HG03469 (cell line): Measurements from ENCODE around the gene CASP2.
"Not testable (repeated sequence)": the region's sequence is repeated elsewhere in the genome, so short reads cannot be mapped to it uniquely, and the experiment has no call there.

Source experiments
- ATAC-seq: cut with Tn5 transposase; IDR thresholded peaks from one replicate; pipeline ENCODE4 v1.9.1; 2021; ENCODE audit warnings: mild to moderate bottlenecking, moderate library complexity, moderate number of reproducible peaks; ENCODE audit not compliant: unreplicated experiment

CASP2 gene

GRCh38 chr7:143289888-143290287 is 1.7 kb downstream of the CASP2 start:
- ATAC-seq, result not testable (repeated sequence)

- no peak for ATAC-seq
Observed at GRCh38 chr7:143290293-143290692, 2.1 kb downstream of the CASP2 start.

- no peak for ATAC-seq
Observed at GRCh38 chr7:143292876-143293275, 4.7 kb downstream of the CASP2 start.

DNA sequence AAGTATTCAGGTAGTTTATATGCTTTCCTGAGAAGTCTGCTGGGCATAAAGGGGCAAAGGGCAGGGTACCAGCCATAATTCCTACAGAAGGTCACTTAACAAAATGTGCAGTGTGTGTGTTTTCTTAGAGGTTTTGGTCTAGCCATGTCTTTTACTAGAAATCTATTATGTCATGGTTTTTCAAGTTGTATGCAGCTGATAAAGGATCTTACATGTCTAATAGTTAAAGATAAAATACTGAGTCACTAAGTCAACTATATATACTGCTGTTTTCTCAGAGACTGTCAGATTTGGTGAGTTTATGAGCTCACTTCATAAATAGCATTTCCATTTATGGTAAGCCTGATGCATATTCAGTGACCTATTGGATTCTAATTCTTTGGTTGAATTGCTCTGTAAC is 7.7 kb downstream of the CASP2 start:
- ATAC-seq, result no peak

DNA sequence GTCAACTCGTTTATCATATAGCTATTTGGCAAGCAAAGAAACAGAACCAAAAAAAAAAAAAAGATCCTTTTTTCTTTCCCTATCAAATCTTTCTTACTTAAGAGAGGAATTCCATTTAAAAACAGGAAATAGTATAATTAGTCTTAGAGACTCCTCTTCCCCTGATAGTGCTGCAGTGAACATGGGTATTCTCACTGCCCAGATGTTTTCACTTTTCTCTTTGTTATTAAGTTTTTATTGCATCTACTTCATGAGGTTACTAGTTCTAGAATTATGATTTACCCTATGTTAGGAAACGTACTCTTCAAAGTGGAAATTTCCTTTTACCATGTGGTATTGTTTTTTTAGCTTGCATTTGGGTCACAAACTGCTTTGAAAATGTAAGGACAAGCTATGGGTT is 8.5 kb downstream of the CASP2 start:
- no peak for ATAC-seq

DNA sequence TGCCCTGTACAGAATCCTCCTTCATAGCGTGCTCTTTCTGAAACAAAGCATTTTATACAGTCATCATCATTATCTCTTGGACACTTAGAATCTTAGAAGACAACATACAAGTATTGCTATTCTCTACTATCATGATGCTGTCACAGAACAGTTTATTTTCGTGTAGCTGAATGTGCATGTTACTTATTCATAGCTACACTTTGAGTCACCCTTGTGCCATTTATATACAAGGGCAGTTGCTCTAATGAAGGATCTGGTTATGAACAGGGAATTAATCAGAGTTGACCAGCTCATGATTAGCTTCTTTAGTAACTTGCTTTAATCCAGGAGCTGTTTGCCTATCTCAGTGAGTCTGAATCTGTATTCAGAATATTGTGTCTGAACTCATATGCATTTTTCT is 11.2 kb downstream of the CASP2 start:
- no peak for ATAC-seq

GRCh38 chr7:143299840-143300239 is 11.7 kb downstream of the CASP2 start:
- no peak for ATAC-seq

DNA sequence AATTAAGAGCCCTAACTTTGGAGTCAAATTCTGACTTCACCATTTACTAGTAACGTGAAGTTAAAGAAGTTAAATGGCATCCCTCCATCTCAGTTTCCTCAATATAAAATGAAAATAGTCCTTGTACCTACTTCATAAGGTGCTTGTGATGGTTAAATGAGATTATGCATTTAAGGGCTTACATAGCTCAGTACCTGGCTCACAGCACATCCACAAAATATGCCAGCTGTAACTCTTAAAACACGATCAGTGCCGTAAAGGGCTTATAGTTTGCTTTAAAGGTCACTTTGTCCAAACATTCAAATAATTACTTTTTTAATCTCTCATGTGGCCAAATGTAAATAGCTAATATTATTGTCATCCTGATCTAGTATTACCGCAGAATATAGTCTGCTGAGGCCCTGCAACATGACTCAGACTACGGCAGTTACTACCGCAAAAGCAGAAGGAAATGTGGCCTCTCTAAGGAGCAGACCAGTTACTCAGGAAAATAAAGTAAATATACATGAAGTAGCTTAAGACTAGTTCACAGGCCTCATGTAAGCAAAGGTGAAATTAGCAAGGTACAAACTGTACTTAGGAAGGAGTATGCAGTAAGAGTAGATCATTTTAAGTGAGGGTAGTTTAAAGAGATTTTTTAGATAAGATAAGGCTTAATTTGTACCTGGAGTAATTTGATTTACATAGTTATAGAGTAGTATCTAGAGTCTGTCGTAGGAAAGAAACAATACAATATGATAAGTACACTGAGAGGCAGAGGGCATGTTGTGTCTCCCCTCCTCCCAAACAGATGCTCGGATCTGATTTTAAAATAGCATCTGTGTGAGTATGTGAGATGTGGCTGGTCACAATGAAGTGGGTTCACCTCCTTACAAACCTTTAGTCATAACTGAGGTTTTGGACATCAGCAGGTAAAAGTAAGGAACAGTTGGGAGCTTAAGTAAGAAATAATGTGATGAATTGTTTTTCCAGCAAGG is 13.1 kb downstream of the CASP2 start:
- no peak for ATAC-seq

DNA sequence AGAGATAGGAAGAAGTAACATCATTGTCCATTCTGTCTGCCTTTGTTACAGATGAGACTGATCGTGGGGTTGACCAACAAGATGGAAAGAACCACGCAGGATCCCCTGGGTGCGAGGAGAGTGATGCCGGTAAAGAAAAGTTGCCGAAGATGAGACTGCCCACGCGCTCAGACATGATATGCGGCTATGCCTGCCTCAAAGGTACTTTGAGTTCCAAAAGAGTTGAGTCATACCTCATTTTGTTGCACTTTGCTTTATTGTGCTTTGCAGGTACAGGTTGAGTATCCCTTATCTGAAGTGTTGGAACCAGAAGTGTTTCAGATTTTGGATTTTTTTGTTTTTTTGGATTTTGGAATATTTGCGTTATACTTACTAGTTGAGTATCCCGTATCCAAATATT is 15.6 kb downstream of the CASP2 start:
- ATAC-seq, result no peak

GRCh38 chr7:143304938-143305337 is 16.8 kb downstream of the CASP2 start:
- ATAC-seq, result no peak

GRCh38 chr7:143305423-143306070 is 17.4 kb downstream of the CASP2 start:
- no peak for ATAC-seq

DNA sequence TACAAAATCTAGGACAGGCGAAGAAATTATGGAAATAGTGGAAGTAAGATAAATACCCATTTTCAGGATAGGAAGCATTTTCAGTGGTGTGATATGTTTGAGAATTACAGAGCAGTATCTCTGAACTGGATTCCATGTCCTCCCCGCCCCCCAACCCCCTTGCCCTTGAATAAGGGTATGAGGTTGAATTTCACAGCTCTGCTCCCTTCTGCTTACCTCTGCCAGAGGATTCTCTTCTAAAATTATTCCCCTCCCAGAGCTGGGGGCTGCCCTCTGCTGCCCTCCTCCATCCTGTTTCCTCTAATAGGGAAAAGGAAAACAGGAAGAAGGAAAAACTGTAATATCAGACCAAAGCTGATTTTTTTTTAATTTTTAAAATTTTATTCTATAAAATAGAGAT is 20.5 kb downstream of the CASP2 start:
- ATAC-seq, result no peak

DNA sequence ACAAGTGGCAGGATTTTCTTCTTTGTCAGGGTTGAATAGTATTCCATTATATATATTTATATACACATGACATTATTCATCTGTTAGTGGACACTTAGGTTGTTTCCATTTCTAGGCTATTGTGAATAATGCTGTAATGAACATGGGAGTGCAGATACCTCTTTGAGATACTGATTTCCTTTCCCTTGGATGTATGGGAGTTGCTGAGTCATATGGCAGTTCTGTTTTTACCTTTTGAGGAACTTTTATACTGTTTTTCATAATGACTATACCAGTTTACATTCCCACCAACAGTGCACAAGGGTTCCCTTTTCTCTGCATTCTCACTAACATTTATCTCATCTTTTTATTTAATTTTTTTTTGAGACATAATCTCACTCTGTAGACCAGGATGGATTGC is 26.0 kb downstream of the CASP2 start:
- no peak for ATAC-seq

- ATAC-seq, result no peak
Observed at GRCh38 chr7:143315776-143316175, 27.6 kb downstream of the CASP2 start, which contains the start of gene CLCN1. TSS of gene CLCN1 (plus strand) at chr7:143316111. CDS start at chr7:143316213, 102 bp downstream.

DNA sequence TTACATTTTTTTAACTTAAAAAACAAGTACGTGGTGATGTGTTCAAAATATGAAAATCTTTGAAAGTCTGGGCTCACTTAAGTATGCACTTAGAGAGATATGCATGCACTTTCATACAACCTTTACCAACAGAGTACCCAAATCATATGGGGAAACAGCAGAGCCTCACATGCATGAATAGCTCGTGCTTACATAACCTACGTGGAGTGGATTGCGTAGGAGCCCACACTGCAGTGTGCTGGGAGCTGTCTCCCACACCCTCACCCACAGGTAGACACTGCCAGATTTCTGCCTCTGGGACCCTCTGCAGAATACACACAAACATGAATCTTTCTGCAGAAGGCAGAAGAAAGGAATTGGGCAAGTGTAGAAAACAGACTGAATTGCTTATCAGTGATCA is 28.3 kb downstream of the CASP2 start:
- no peak for ATAC-seq

DNA sequence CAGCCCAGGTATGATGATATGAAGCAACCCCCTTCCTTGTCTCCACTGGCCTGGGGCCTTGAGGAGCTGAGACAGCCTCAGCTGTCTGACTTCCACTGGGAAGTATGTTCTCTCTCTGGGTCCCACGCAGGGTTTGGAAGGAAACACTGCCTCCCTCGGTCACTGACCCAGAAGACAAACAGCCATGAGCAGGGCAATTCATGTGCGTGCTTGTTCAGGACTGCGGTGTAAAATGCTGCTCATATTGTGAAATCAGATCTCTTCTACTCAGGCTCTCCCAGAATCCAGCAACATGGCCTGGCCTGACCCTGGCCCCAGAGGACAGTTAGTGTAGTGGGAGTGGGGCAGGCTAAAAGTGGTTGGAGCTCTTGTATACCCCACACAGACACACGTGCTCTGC is 30.5 kb downstream of the CASP2 start:
- ATAC-seq, result no peak

GRCh38 chr7:143320620-143321019 is 32.5 kb downstream of the CASP2 start:
- no peak for ATAC-seq

- no peak for ATAC-seq
Observed at GRCh38 chr7:143321242-143321641, 33.1 kb downstream of the CASP2 start.

- no peak for ATAC-seq
Observed at GRCh38 chr7:143321734-143322133, 33.6 kb downstream of the CASP2 start.

DNA sequence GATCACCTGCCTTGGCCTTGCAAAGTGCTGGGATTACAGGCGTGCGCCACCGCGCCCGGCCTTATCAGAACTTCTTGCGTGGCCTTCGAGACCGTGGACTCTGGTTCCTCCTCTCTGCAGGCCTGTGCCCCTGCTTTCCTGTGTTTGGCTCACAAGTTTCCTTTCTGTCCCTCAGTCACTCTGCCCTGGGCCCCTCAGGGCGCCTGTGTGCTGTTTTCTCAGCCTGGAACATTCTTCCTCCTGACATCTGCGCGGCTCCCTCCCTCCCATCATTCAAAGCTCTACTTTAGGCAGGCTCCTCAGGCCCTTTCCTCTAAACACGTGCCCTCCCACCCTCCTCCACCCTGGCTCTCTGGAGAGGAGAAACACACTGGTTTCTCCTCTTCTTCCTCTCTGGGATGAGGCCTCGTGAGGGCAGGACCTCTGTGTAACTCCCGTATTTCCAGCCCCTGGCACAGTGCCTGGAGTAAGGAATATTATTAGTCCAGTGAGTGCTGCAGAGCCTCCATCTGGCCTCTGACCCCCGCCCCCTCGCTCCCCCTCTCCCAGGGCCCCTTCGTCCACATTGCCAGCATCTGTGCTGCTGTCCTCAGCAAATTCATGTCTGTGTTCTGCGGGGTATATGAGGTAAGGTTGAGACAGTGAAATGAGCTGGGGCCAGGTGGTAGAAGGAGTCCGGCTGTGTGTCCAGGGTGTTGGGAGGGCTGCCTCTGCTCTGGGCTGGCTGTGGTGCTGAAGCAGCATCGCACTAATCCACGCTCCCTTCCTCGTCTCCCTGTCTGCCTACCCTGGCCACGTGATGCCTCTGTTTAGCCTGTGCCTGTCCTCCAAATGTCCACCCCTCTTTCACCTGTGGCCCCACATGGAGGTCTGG is 34.8 kb downstream of the CASP2 start:
- no peak for ATAC-seq

GRCh38 chr7:143323653-143324052 is 35.5 kb downstream of the CASP2 start:
- no peak for ATAC-seq
